ENCODE data around the gene SLC50A1.
"Not testable (repeated sequence)": the region's sequence is repeated elsewhere in the genome, so short reads cannot be mapped to it uniquely, and the experiment has no call there.

Gene SLC50A1

GRCh38 chr1:155167166-155168104 lies 31.8 kb downstream of the SLC50A1 start:
- DNase-seq (ENCODE audit: low read depth), result no peak
- TF ChIP-seq CTCF (conservative IDR thresholded peaks at IDR 0.05; ENCODE audit: low read depth, low read length), result peak; percentile 87
- H3K4me3 ChIP-seq (ENCODE audit: low read length), result no peak overlapping the region

- DNase-seq (ENCODE audit: low read depth); H3K4me3 ChIP-seq (ENCODE audit: low read length): not testable (repeated sequence)
These were observed 32.4 kb downstream of the SLC50A1 start for GRCh38 chr1:155168105-155168445.

GRCh38 chr1:155168456-155169210 lies 33.0 kb downstream of the SLC50A1 start:
- no peak overlapping the region for H3K4me3 ChIP-seq (ENCODE audit: low read length)
- no peak for TF ChIP-seq CTCF (conservative IDR thresholded peaks at IDR 0.05; ENCODE audit: low read depth, low read length)
- DNase-seq (ENCODE audit: low read depth), result no peak

GRCh38 chr1:155169541-155169940 lies 33.9 kb downstream of the SLC50A1 start:
- TF ChIP-seq CTCF (conservative IDR thresholded peaks at IDR 0.05; ENCODE audit: low read depth, low read length), result no peak
- no peak for DNase-seq (ENCODE audit: low read depth)

GRCh38 chr1:155170101-155170785 lies 34.6 kb downstream of the SLC50A1 start:
- TF ChIP-seq CTCF (conservative IDR thresholded peaks at IDR 0.05; ENCODE audit: low read depth, low read length), result no peak
- no peak overlapping the region for H3K4me3 ChIP-seq (ENCODE audit: low read length)
- no peak for DNase-seq (ENCODE audit: low read depth)

More at GRCh38 chr1:155169541-155169940, 33.9 kb downstream of the SLC50A1 start:
- H3K4me3 ChIP-seq (ENCODE audit: low read length), result no peak overlapping the region

GRCh38 chr1:155170806-155171205 lies 35.2 kb downstream of the SLC50A1 start:
- TF ChIP-seq CTCF (conservative IDR thresholded peaks at IDR 0.05; ENCODE audit: low read depth, low read length), result no peak
- no peak overlapping the region for H3K4me3 ChIP-seq (ENCODE audit: low read length)
- DNase-seq (ENCODE audit: low read depth), result no peak

Data from retinal pigment epithelial cell (primary cell).